HCT116 (cell line): ENCODE measurements around the gene CD302. TPM values are rescaled to one million over a fixed set of nuclear protein-coding genes. Genes with fewer than 3 reads are reported as not detected.

Source experiments
- ATAC-seq: fragments of 200-7000 bp; cut with Tn5 transposase; 2 replicates; pipeline ENCODE4 v1.9.1; 2020; ENCODE audit warnings: mild to moderate bottlenecking, moderate library complexity
- BruUV-seq: library from RNA; stranded (reverse); fragments of 400-500 nt; replicated peaks from 2 replicates; lab custom pipeline; 2021; lab: Mats Ljungman, UMichigan
- CTCF ChIA-PET: fragments of 300-600 bp; sonication (Branson Sonifier 250); formaldehyde crosslinking; loops from one replicate; lab custom pipeline; 2021; ENCODE audit warnings: antibody characterized with exemption; lab: Charles Lee
- POLR2A ChIA-PET: fragments of 300-600, 350-600 bp; sonication (Branson Sonifier 250); formaldehyde crosslinking; loops from one replicate; lab custom pipeline; 2021; ENCODE audit warnings: antibody characterized with exemption; lab: Charles Lee
- RAD21 ChIA-PET, 2 experiments: fragments of 300-600 bp; sonication (Branson Sonifier 250); formaldehyde crosslinking; loops; one replicate each; lab custom pipeline; 2023; ENCODE audit warnings: low total read pairs in 2 of 2; ENCODE audit not compliant: uncharacterized antibody in 2 of 2, unreplicated experiment in 2 of 2, low non-redundant PET in 1 of 2; lab: Charles Lee
- DNase-seq: peaks from one replicate; pipeline ENCODE4 v3.0.0-alpha.2; 2010; ENCODE audit warnings: low read depth, low spot score
- H2AFZ ChIP-seq: fragments of 200-600 bp; shearing (Covaris generic), sonication (generic); 2 replicates; pipeline ENCODE4 v1.6.1; 2017; ENCODE audit warnings: low read depth, mixed run types, mixed read lengths, antibody characterized with exemption, low read length; ENCODE audit not compliant: poor library complexity, severe bottlenecking
- H3K27ac ChIP-seq: 2 replicates; pipeline ENCODE4 v1.5.1; 2012; ENCODE audit warnings: low read depth, low read length
- H3K27me3 ChIP-seq: fragments of 200-600 bp; sonication (generic); 2 replicates; pipeline ENCODE4 v1.6.1; 2016; ENCODE audit warnings: mixed run types, low read length, mixed read lengths; ENCODE audit not compliant: insufficient read depth
- H3K36me3 ChIP-seq, 2 experiments: fragments of 200-500 bp in 1 of 2; fragments of 200-600 bp in 1 of 2; sonication (Bioruptor generic) in 1 of 2; sonication (generic) in 1 of 2; 2 replicates each; pipeline versions ENCODE4 v1.5.1 to v1.6.1; 2014 to 2016; ENCODE audit warnings: low read length in 2 of 2, inconsistent platforms in 1 of 2, mixed read lengths in 1 of 2, mixed run types in 1 of 2; ENCODE audit not compliant: insufficient read depth in 2 of 2, control insufficient read depth in 1 of 2
- H3K4me1 ChIP-seq, 2 experiments: fragments of 200-600 bp in 1 of 2; sonication (generic) in 1 of 2; 2 replicates each; pipeline versions ENCODE4 v1.5.1 to v1.6.1; 2012 to 2017; ENCODE audit warnings: low read length in 2 of 2, inconsistent platforms in 1 of 2, mild to moderate bottlenecking in 1 of 2, mixed read lengths in 1 of 2, mixed run types in 1 of 2, moderate library complexity in 1 of 2; ENCODE audit not compliant: insufficient read depth in 2 of 2, control insufficient read depth in 1 of 2
- H3K4me2 ChIP-seq: fragments of 200-600 bp; sonication (generic); 2 replicates; pipeline ENCODE4 v1.6.1; 2017; ENCODE audit warnings: mixed run types, low read length, mixed read lengths
- H3K4me3 ChIP-seq, 2 experiments: fragments of 200-600 bp in 1 of 2; sonication (generic) in 1 of 2; replicated peaks in 1 of 2; 2 replicates each; pipeline ENCODE4 v1.5.1; 2011 to 2016; ENCODE audit warnings: low read length in 2 of 2, control low read depth in 1 of 2, low read depth in 1 of 2, mild to moderate bottlenecking in 1 of 2, mixed read lengths in 1 of 2, mixed run types in 1 of 2
- H3K79me2 ChIP-seq: fragments of 200-600 bp; sonication (generic); 2 replicates; pipeline ENCODE4 v1.6.1; 2017; ENCODE audit warnings: mild to moderate bottlenecking, mixed run types, low read length, moderate library complexity, mixed read lengths; ENCODE audit not compliant: insufficient read depth
- H3K9ac ChIP-seq: fragments of 200-600 bp; sonication (generic); 2 replicates; pipeline ENCODE4 v1.6.1; 2016; ENCODE audit warnings: low read length, mixed read lengths
- H3K9me2 ChIP-seq: fragments of 200-600 bp; sonication (generic), shearing (Covaris generic); 2 replicates; pipeline ENCODE4 v1.6.1; 2017; ENCODE audit warnings: mixed run types, mild to moderate bottlenecking, moderate library complexity; ENCODE audit not compliant: insufficient read depth
- H3K9me3 ChIP-seq, 2 experiments: fragments of 200-500 bp in 1 of 2; fragments of 200-600 bp in 1 of 2; sonication (Bioruptor generic) in 1 of 2; sonication (generic) in 1 of 2; 2 replicates each; pipeline ENCODE4 v1.6.1; 2014 to 2017; ENCODE audit warnings: low read length in 2 of 2, mixed read lengths in 2 of 2, inconsistent platforms in 1 of 2, low read depth in 1 of 2, mild to moderate bottlenecking in 1 of 2, mixed run types in 1 of 2, moderate library complexity in 1 of 2; ENCODE audit not compliant: control insufficient read depth in 1 of 2, insufficient read depth in 1 of 2
- H4K20me1 ChIP-seq: fragments of 200-600 bp; sonication (generic), shearing (Covaris generic); 2 replicates; pipeline ENCODE4 v1.6.1; 2017; ENCODE audit warnings: mixed run types, mild to moderate bottlenecking, moderate library complexity; ENCODE audit not compliant: insufficient read depth
- ATF3 ChIP-seq: IDR thresholded peaks from 2 replicates; pipeline ENCODE4 v1.6.1; 2012
- CBX3 ChIP-seq: IDR thresholded peaks from 2 replicates; pipeline ENCODE4 v1.6.1; 2012; ENCODE audit warnings: low read depth
- CEBPB ChIP-seq: IDR thresholded peaks from 2 replicates; pipeline ENCODE4 v1.6.1; 2012; ENCODE audit warnings: low read depth
- CTCF ChIP-seq, 3 experiments: fragments of 200-600 bp in 1 of 3; sonication (generic) in 1 of 3; IDR thresholded peaks in 2 of 3; conservative IDR thresholded peaks in 1 of 3; 2 replicates each; pipeline ENCODE4 v1.5.1; 2012 to 2017; ENCODE audit warnings: low read depth in 2 of 3, low read length in 2 of 3, antibody characterized with exemption in 1 of 3, borderline replicate concordance in 1 of 3, control low read depth in 1 of 3, mild to moderate bottlenecking in 1 of 3, mixed read lengths in 1 of 3, mixed run types in 1 of 3, moderate library complexity in 1 of 3; ENCODE audit not compliant: insufficient read depth in 1 of 3
- ELF1 ChIP-seq: IDR thresholded peaks from 2 replicates; pipeline ENCODE4 v1.6.1; 2012; ENCODE audit warnings: low read depth, borderline replicate concordance
- EZH2 ChIP-seq: fragments of 200-600 bp; sonication (generic); IDR thresholded peaks from 2 replicates; pipeline ENCODE4 v1.6.1; 2017; ENCODE audit warnings: antibody characterized with exemption, mixed run types
- FOSL1 ChIP-seq: IDR thresholded peaks from 2 replicates; pipeline ENCODE4 v1.6.1; 2012; ENCODE audit warnings: low read depth
- JUND ChIP-seq: IDR thresholded peaks from 2 replicates; pipeline ENCODE4 v1.6.1; 2012
- MAX ChIP-seq: IDR thresholded peaks from 2 replicates; pipeline ENCODE4 v1.6.1; 2012
- POLR2A ChIP-seq: IDR thresholded peaks from 2 replicates; pipeline ENCODE4 v1.7.0; 2011; ENCODE audit warnings: borderline replicate concordance; ENCODE audit not compliant: insufficient read depth, insufficient read length; ENCODE audit errors: extremely low read depth
- POLR2AphosphoS5 ChIP-seq: IDR thresholded peaks from 2 replicates; pipeline ENCODE4 v1.6.1; 2011; ENCODE audit warnings: mild to moderate bottlenecking, low read depth, low read length, moderate library complexity
- RAD21 ChIP-seq: IDR thresholded peaks from 2 replicates; pipeline ENCODE4 v1.6.1; 2012; ENCODE audit warnings: low read depth, mild to moderate bottlenecking
- REST ChIP-seq: IDR thresholded peaks from 2 replicates; pipeline ENCODE4 v1.6.1; 2012; ENCODE audit warnings: low read depth
- SIN3A ChIP-seq: IDR thresholded peaks from 2 replicates; pipeline ENCODE4 v1.6.1; 2012; ENCODE audit warnings: low read depth
- SP1 ChIP-seq: IDR thresholded peaks from 2 replicates; pipeline ENCODE4 v1.6.1; 2012; ENCODE audit warnings: low read depth
- SRF ChIP-seq: IDR thresholded peaks from 2 replicates; pipeline ENCODE4 v1.6.1; 2012; ENCODE audit warnings: low read depth
- YY1 ChIP-seq: IDR thresholded peaks from 2 replicates; pipeline ENCODE4 v1.6.1; 2011; ENCODE audit warnings: low read length, low read depth, moderate library complexity, mild to moderate bottlenecking; ENCODE audit not compliant: insufficient replicate concordance; ENCODE audit errors: extremely low read depth
- ZBTB33 ChIP-seq: IDR thresholded peaks from 2 replicates; pipeline ENCODE4 v1.6.1; 2011; ENCODE audit warnings: mild to moderate bottlenecking, low read length, moderate library complexity; ENCODE audit not compliant: insufficient replicate concordance; ENCODE audit errors: extremely low read depth
- ZFX ChIP-seq: fragments of 450-650 bp; IDR thresholded peaks from 2 replicates; pipeline ENCODE4 v1.6.1; 2017
- ZNF274 ChIP-seq: fragments of 200-500 bp; sonication (Bioruptor generic); IDR thresholded peaks from 2 replicates; pipeline ENCODE4 v1.6.1; 2014; ENCODE audit warnings: mild to moderate bottlenecking, low read depth, low read length, inconsistent platforms
- intact Hi-C: fragments of 100-400 bp; cut with micrococcal nuclease; formaldehyde crosslinking; loops from 2 replicates; pipeline ENCODE4 v1.10.0; 2022
- total RNA-seq: library from RNA; stranded (reverse); gene quantifications from one replicate; pipeline ENCODE4 v1.2.1, GENCODE V29; 2021; ENCODE audit not compliant: unreplicated experiment

The CD302 gene
- total RNA-seq, 1 experiment from 2014 or later, result 0.15 TPM

- Histone ChIP-seq H4K20me1 (no peaks in the 10 kb centered on the region), H2AFZ (no peak overlapping the region), H3K36me3 (no peaks in the 10 kb centered on the region), H3K4me1 (no peaks in the 10 kb centered on the region), H3K4me3 (no peak overlapping the region), H3K4me2 (no peak overlapping the region), H3K27me3 (no peaks in the 10 kb centered on the region), H3K9me2 (no peaks in the 10 kb centered on the region), H3K79me2 (no peaks in the 10 kb centered on the region), H3K9ac (no peak overlapping the region), H3K27ac (no peak overlapping the region), H3K9me3 (no peaks in the 10 kb centered on the region)
- ChIA-PET CTCF (interaction anchor here (1.0 to 1.5 kb wide), 4 partner anchors 9 to 1196 kb away, joined by 3 to 6 read pairs (median 3); no protein-coding TSS in a partner anchor), POLR2A (no interaction called here), RAD21 (no interaction called here)
- intact Hi-C loops, result loop anchor here (5.0 kb wide), 2 partner anchors 251 to 906 kb away; no protein-coding TSS in a partner anchor
- BruUV-seq, result no TSS peak
- TF ChIP-seq MAX (no peak), POLR2AphosphoS5 (no peak), YY1 (no peak), FOSL1 (no peak), SP1 (no peak), ATF3 (no peak), ELF1 (no peak), SRF (no peak), POLR2A (no peak), CTCF (IDR thresholded peaks at IDR 0.05 in 2 of 3, conservative IDR thresholded peaks at IDR 0.05 in 1 of 3; ENCODE audit: borderline replicate concordance in 1 of 3, insufficient read depth in 1 of 3, low read depth in 2 of 3, low read length in 2 of 3) (no peak), ZNF274 (no peak), SIN3A (no peak), EZH2 (no peak), RAD21 (no peak), CBX3 (no peak), ZBTB33 (no peak), CEBPB (no peak), JUND (no peak), ZFX (no peak), REST (no peak)
- DNase-seq (no peak), ATAC-seq (no peak)
Measured at GRCh38 chr2:159808032-159808425, 10.0 kb upstream of the CD302 start.
